Measurements from ENCODE around the gene NDUFB10.

GRCh38 chr16:1930338-1930720 is 29.0 kb upstream of the NDUFB10 start:
- no peak for TF ChIP-seq POLR2A (IDR thresholded peaks at IDR 0.05)
- TF ChIP-seq, protein P1, sequence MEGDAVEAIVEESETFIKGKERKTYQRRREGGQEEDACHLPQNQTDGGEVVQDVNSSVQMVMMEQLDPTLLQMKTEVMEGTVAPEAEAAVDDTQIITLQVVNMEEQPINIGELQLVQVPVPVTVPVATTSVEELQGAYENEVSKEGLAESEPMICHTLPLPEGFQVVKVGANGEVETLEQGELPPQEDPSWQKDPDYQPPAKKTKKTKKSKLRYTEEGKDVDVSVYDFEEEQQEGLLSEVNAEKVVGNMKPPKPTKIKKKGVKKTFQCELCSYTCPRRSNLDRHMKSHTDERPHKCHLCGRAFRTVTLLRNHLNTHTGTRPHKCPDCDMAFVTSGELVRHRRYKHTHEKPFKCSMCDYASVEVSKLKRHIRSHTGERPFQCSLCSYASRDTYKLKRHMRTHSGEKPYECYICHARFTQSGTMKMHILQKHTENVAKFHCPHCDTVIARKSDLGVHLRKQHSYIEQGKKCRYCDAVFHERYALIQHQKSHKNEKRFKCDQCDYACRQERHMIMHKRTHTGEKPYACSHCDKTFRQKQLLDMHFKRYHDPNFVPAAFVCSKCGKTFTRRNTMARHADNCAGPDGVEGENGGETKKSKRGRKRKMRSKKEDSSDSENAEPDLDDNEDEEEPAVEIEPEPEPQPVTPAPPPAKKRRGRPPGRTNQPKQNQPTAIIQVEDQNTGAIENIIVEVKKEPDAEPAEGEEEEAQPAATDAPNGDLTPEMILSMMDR (IDR thresholded peaks at IDR 0.05), result no peak

All from esophagus squamous epithelium (tissue), 4 donors.